Prostate gland (tissue), 2 donors: Measurements from ENCODE around the gene C8A.

Source experiments
- CTCF ChIP-seq, 4 experiments: fragments of 200-600 bp in 2 of 4; fragments of 450-650 bp in 2 of 4; sonication (generic) in 2 of 4; IDR thresholded peaks; 1 replicate in 3 of 4; 2 replicates in 1 of 4; pipeline ENCODE4 v1.5.1; 2016 to 2019; ENCODE audit warnings: antibody characterized with exemption in 4 of 4, mild to moderate bottlenecking in 2 of 4, moderate library complexity in 2 of 4
- POLR2A ChIP-seq: fragments of 450-650 bp; IDR thresholded peaks from one replicate; pipeline ENCODE4 v1.6.1; 2016; ENCODE audit warnings: antibody characterized with exemption, mild to moderate bottlenecking
- POLR2AphosphoS5 ChIP-seq: sonication (generic); formaldehyde crosslinking; IDR thresholded peaks from one replicate; pipeline ENCODE4 v1.6.1; 2017; ENCODE audit warnings: antibody characterized with exemption

GRCh38 chr1:56952501-56952900, 97.9 kb downstream of the C8A start:
- TF ChIP-seq POLR2AphosphoS5 (no peak), CTCF (IDR thresholded peaks at IDR 0.05) (no peak), POLR2A (no peak)
